Tibial nerve (tissue), 4 donors: ENCODE measurements around the gene PRSS16. TPM values are rescaled to one million over a fixed set of nuclear protein-coding genes. Genes with fewer than 3 reads are reported as not detected.

Source experiments
- DNase-seq, 2 donors: peaks; one replicate each; pipeline ENCODE4 v3.0.0-alpha.2; 2019; ENCODE audit warnings: low spot score in 2 of 2
- H3K27ac ChIP-seq, 4 donors: fragments of 200-600 bp; sonication (generic) in 3 of 4; one replicate each; pipeline ENCODE4 v1.5.1; 2017 to 2019; ENCODE audit warnings: mild to moderate bottlenecking in 1 of 4
- H3K27me3 ChIP-seq, 2 donors: fragments of 200-600 bp; sonication (generic) in 1 of 2; one replicate each; pipeline versions ENCODE4 v1.5.1 to v1.6.0; 2017 to 2019
- H3K36me3 ChIP-seq, 3 donors: fragments of 200-600 bp; sonication (generic); one replicate each; pipeline ENCODE4 v1.5.1; 2018 to 2019
- H3K4me1 ChIP-seq, 4 donors: fragments of 200-600 bp; sonication (generic) in 3 of 4; one replicate each; pipeline ENCODE4 v1.5.1; 2017 to 2019
- H3K4me3 ChIP-seq, 4 donors: fragments of 200-600 bp; sonication (generic) in 3 of 4; one replicate each; pipeline ENCODE4 v1.5.1; 2017 to 2019; ENCODE audit warnings: mild to moderate bottlenecking in 1 of 4, moderate library complexity in 1 of 4
- H3K9me3 ChIP-seq, 4 donors: fragments of 200-600 bp; sonication (generic) in 3 of 4; one replicate each; pipeline ENCODE4 v1.5.1; 2017 to 2019
- CTCF ChIP-seq, 5 experiments: fragments of 200-600 bp in 3 of 5; fragments of 450-650 bp in 2 of 5; sonication (generic) in 3 of 5; IDR thresholded peaks; one replicate each; pipeline ENCODE4 v1.5.1; 2016 to 2019; ENCODE audit warnings: antibody characterized with exemption in 5 of 5, mild to moderate bottlenecking in 3 of 5, moderate library complexity in 2 of 5
- EP300 ChIP-seq, 2 donors: sonication (generic); formaldehyde crosslinking; IDR thresholded peaks; one replicate each; pipeline ENCODE4 v1.6.1; 2017; ENCODE audit warnings: antibody characterized with exemption in 2 of 2, mild to moderate bottlenecking in 1 of 2
- POLR2A ChIP-seq, 2 donors: fragments of 450-650 bp; IDR thresholded peaks; one replicate each; pipeline ENCODE4 v1.6.1; 2017; ENCODE audit warnings: antibody characterized with exemption in 2 of 2, mild to moderate bottlenecking in 2 of 2, moderate library complexity in 2 of 2
- WGBS, 2 donors: methylation state at CpG; one replicate each; pipeline ENCODE4 v1.1.5; 2018; 5-methylcytosine and 5-hydroxymethylcytosine counted together
- total RNA-seq, 4 donors: library from RNA; depleted of rRNA; stranded (reverse); fragments of >200 nt; gene quantifications; one replicate each; pipeline ENCODE4 v1.1.0, GENCODE V29; 2016

The PRSS16 gene
- total RNA-seq, 4 donors from 2014 or later, result not detected

DNA sequence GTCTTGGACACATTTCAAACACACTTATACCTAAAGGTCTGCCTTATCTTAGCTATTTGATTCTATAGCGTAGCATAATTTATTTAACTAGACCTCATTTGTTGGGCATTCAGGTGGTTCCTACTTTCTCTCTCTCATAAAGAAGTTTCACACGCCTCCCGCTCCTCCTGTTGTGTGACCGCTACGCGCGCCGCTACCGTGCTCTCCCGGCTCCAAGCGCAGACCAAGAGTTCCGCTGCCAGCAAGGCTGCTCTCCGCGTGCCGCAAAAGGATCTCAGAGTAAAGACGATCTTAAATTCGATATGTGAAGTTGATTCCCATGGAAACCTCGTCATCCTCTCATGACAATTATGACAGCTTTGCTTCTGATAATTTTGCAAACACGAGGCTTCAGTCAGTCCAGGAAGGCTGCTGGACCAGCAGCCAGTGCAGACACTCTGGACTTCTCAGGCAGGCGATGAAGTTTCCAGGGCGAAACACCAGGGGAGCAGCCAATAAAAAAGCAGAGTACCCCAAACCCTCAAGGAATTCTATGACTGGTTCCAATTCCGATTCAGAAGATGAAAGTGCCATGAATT is 20.4 kb downstream of the PRSS16 start:
- H3K4me1 ChIP-seq, result no peaks in the 10 kb centered on the region
- no peaks in the 10 kb centered on the region for H3K9me3 ChIP-seq
- no peak for DNase-seq
- no peak overlapping the region for H3K4me3 ChIP-seq
- H3K27me3 ChIP-seq, result peaks cover 0 to 35% of the 10 kb centered on the region in 2 donors
- TF ChIP-seq EP300 (IDR thresholded peaks at IDR 0.05), result no peak
- TF ChIP-seq POLR2A (IDR thresholded peaks at IDR 0.05), result no peak
- no peak for TF ChIP-seq CTCF (IDR thresholded peaks at IDR 0.05)
- no peaks in the 10 kb centered on the region for H3K36me3 ChIP-seq
- WGBS, 2 donors, result 9 to 10% methylated on average over 22 of the region's 22 CpGs
- no peak overlapping the region for H3K27ac ChIP-seq

DNA sequence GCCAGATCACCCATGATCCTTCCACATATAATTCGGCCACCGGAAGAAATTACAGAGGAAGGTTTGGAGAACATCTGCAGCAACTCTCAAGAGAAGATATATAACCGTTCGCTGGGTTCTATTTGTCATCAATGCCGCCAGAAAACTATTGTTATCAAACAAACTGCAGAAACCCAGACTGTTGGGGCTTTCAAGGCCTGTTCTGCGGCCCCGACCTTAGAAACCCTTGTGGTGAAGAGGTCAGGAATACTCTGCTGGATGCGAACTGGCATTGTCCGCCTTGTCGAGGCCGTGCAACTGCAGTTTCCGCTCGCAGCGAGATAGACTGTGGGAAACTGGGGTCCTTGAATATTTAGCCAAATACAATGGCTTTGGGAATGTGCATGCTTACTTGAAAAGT is 21.3 kb downstream of the PRSS16 start:
- no peaks in the 10 kb centered on the region for H3K9me3 ChIP-seq
- no peak overlapping the region for H3K4me3 ChIP-seq
- no peak overlapping the region for H3K27ac ChIP-seq
- TF ChIP-seq CTCF (IDR thresholded peaks at IDR 0.05), result no peak
- peaks cover 0 to 42% of the 10 kb centered on the region in 2 donors for H3K27me3 ChIP-seq
- no peaks in the 10 kb centered on the region for H3K36me3 ChIP-seq
- DNase-seq, result no peak
- no peaks in the 10 kb centered on the region for H3K4me1 ChIP-seq
- WGBS, 2 donors, result 75 to 84% methylated on average over 14 of the region's 14 CpGs

- H3K27ac ChIP-seq, result no peak overlapping the region
- no peaks in the 10 kb centered on the region for H3K36me3 ChIP-seq
- H3K9me3 ChIP-seq, result peaks cover 0 to 17% (median 0%) of the 10 kb centered on the region in 4 donors
- no peak overlapping the region for H3K4me3 ChIP-seq
- DNase-seq, result no peak
- H3K4me1 ChIP-seq, result no peaks in the 10 kb centered on the region
- 67 to 73% methylated on average over 11 of the region's 11 CpGs for WGBS, 2 donors
- no peak for TF ChIP-seq CTCF (IDR thresholded peaks at IDR 0.05)
- TF ChIP-seq EP300 (IDR thresholded peaks at IDR 0.05), result no peak
- TF ChIP-seq POLR2A (IDR thresholded peaks at IDR 0.05), result no peak
- peaks cover 0 to 60% of the 10 kb centered on the region in 2 donors for H3K27me3 ChIP-seq
Measured at GRCh38 chr6:27273783-27274182, 26.3 kb downstream of the PRSS16 start.

DNA sequence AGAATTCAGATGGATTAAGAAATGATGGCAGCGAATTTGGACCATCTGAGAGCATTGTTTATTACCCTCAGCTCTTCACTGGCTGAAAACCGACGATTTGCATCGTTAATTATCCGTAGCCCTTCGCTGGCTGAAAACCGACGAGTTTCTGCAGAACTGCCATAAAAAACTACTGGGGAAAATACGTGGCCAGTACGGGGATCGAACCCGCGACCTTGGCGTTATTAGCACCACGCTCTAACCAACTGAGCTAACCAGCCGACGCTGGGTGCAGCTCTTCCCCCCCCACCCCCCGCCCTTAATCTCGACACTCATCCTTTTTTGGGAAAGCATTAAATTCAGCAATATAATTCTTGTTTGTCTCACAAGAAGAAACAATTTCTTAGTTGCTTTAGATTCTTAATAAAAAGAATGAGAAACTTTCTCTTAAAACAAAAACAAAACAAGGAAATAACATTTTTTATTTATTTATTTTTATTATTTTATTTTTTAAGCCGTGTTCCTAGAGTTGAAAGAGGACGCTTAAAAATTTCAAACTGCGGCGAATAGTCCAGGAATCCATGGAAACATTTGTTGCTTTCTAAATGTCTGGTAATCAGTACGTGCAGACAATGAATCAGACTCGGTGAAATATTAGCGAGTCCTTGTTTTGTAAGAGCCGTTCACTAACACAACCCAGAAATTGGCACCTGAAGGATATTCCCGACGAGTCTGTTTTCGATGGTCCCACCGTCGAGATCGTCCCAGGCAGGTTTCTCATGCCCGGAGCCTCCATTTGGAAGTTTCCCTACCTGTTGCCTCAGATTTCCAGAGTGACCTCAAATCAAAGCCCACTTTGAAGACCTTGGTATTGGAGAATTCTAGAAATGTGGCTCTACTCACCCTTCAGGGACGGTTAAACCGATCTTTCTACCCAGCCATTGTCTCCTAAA is 27.8 kb downstream of the PRSS16 start:
- H3K9me3 ChIP-seq, result peaks cover 0 to 20% (median 0%) of the 10 kb centered on the region in 4 donors
- H3K36me3 ChIP-seq, result no peaks in the 10 kb centered on the region
- no peak overlapping the region for H3K4me3 ChIP-seq
- H3K27ac ChIP-seq, result no peak overlapping the region
- 16 to 20% methylated on average over 36 of the region's 36 CpGs for WGBS, 2 donors
- peaks cover 0 to 5% (median 0%) of the 10 kb centered on the region in 4 donors for H3K4me1 ChIP-seq
- peaks cover 0 to 68% of the 10 kb centered on the region in 2 donors for H3K27me3 ChIP-seq
- no peak for TF ChIP-seq EP300 (IDR thresholded peaks at IDR 0.05)
- TF ChIP-seq CTCF (IDR thresholded peaks at IDR 0.05), result no peak
- TF ChIP-seq POLR2A (IDR thresholded peaks at IDR 0.05), result no peak
- DNase-seq, result no peak

- 4 to 7% methylated on average over 17 to 24 of the region's 24 CpGs for WGBS, 2 donors
- Histone ChIP-seq H3K27me3 (peaks cover 0 to 95% of the 10 kb centered on the region in 2 donors), H3K27ac (no peak overlapping the region)
Measured at GRCh38 chr6:27279513-27280063, 32.1 kb downstream of the PRSS16 start.

More at GRCh38 chr6:27279513-27280063, 32.1 kb downstream of the PRSS16 start:
- no peak for DNase-seq
- Histone ChIP-seq H3K36me3 (no peaks in the 10 kb centered on the region), H3K9me3 (peaks cover 0 to 29% (median 0%) of the 10 kb centered on the region in 4 donors), H3K4me3 (no peak overlapping the region), H3K4me1 (peaks cover 0 to 8% (median 0%) of the 10 kb centered on the region in 4 donors)
- no peak for TF ChIP-seq CTCF (IDR thresholded peaks at IDR 0.05)
- TF ChIP-seq EP300 (IDR thresholded peaks at IDR 0.05), result no peak
- no peak for TF ChIP-seq POLR2A (IDR thresholded peaks at IDR 0.05)
